GM04504 (cell line): Measurements from ENCODE around the gene DAPK2.

Experiments used
- DNase-seq: peaks from one replicate; pipeline ENCODE4 v3.0.0-alpha.2; 2012; ENCODE audit warnings: low read depth

Gene DAPK2

DNA sequence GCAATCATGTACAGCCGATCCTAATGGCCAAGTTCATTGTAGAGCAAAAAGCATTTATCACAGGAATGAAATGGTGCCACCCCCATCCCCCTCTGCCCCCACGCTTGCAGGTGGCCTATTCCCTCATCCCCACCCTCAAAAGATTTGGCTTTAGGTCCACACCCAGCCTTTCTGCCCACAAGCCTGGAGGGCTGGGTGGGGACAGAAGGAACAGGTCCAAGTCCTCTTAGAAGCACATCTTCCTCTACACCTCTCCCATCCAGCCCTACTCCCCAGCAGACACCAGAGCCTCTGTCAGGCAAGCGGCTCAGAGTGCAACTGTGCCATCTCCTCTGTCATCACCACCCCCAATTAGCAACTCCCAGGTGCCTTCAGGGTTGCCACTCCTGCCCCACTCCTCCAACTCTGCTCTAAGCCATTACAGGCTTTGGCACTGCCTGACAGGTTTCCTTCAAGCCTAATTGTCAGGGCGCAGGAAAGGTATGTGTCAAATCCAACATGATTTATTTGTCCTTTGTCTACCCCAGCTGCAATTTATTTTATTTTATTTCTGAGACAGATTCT, 49.4 kb downstream of the DAPK2 start:
- DNase-seq = no peak

DNA sequence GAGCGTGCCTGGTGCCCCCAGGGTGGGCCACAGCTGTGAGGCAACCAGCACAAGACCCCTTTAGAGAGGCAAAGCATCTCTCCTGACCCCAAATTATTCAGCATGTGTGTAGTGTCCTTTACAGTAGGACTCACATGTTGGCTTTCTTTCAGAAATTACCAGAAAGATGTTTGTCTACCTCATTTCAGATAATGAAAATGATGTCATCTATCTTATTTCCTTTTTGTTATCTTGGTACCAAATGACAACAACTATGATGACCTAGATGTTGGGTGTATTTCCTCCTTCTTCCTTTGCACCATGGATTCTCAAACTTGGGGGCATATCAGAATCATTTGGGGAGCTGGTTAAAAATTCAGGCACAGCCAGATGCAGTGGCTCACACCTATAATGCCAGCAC, 50.5 kb downstream of the DAPK2 start:
- no peak for DNase-seq

DNA sequence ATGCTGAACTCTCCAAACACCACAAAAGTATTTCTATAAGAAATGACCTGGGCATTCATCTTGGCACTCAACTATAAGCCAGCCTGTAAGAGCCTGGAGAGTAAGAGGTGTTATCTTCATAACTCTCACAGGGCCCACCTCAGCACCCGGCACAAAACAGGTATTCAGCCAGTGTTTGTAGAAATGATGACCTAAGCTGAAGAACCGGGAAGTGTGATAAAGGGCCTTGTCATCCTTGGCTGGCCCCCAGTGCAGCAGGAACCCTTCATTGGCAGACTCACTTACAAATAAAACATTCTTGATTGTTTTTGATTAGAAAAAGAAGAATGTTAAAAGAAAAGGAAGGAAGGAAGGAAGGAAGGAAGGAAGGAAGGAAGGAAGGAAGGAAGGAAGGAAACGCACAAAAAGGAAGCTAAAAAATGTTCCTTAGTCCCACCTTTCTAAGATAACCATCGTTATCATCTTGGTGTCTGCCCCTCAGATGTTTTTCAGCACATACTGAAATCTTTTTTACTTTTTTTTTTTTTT, 52.1 kb downstream of the DAPK2 start:
- DNase-seq = no peak

DNA sequence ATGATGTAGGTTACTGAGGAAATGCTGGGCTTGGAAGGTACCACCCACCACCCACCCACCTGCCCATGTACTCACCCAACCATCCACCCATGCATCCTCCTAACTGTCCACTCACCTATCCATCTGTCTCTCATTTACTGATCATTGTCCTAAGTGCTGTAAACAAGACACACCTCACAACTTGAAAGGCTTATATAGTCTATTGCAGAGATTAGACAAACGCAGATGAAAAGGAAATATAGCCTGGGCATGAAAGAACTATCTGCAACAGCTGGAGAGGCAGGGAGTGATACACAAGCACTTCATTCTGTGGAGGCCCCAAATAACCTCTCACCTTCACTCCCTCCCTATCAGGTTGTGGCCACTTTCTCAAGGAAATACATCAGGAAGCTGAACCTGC, 54.0 kb downstream of the DAPK2 start:
- no peak for DNase-seq

DNA sequence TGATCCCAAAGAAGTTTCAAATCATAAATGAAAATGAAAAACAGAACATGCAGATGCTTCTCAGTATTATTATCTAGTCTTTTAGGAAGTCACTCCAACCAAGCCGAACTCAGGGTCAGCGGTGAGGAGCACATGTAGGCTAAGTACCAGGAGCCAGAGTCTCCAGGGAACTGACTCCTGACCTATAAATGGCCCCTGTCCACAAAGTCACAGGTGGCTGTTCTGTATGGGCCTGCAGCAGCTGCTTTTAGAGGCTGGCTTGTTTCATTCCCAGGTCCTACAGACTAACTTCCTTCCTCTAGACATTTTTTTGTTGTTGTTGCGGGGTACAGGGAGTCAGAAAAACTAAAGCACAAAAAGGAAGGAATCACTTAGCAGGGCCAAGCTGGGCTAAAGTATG, 54.6 kb downstream of the DAPK2 start:
- DNase-seq = no peak

DNA sequence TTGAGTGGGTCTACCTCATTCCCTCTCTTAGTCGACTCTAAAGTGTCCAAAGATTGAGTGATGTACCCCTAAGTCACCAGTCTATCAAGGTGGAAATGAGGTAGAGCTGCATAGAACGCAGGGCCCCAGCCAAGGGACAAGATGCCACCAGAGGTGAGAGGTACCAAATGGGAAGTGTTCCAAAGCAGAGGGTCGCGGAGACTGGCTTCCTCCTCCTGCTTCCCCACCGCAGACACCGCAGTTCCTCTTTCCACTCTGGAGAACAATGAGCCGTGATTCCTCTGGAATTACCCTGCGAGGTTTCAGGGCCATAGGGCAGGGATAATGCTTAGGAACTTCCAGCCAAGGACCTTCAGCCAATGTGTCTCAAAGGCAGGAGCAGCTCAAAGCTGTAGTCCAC, 55.8 kb downstream of the DAPK2 start:
- no peak for DNase-seq

DNA sequence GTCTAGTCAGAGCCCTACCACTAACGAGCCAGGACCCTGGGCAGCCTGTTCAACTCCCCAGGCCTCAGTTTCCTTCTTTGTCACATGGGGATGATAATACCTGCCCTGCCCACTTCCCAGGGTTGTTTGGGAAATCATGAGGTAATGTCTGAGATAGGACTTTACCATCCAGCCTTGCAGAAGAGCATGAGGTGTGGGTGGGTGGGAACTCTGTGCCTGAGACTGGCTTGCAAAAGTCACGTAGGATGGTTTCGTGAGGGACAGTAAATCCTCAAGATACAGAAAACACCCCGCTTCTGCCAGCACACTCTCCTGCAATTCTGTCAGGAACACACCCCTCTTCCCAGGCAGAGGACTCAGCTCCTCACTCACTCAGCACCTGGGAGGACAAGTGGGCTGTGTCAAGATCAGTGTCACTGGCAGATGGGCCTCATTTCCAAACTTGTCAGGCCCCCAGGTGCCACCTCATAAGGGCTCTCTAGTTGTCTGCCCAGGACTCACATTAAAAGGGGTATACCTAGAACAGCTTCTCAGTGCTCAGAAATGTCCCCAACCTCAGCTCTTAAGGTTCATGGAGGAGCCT, 58.4 kb downstream of the DAPK2 start:
- DNase-seq = no peak

DNA sequence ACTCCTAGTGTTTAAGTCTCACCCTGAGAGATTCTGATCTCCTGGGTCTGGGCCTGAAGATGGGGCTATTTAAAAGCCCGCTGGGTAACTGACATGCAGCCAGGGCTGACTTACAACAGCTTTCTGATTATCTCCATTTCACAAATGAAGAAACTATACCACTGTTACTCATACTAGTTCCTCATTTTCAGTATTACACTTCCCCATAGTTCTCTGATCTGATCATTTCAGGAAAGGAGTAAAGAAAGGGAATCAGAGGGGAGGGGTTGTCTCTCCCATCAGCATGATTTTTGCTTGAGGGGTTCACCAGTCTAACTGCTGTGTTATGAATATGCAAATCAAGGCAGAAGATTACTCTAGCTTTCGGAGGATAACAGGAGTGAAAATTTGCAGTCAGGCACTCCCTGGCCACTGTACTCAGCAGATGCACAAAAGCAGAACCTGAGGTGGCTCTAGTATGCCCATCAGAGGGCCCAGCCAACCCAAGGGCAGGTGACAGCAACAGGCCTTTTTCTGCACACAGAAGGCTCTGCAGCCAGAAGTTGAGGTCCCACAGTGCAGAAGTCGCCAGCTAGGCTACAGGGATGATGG, 59.4 kb downstream of the DAPK2 start:
- DNase-seq = no peak

DNA sequence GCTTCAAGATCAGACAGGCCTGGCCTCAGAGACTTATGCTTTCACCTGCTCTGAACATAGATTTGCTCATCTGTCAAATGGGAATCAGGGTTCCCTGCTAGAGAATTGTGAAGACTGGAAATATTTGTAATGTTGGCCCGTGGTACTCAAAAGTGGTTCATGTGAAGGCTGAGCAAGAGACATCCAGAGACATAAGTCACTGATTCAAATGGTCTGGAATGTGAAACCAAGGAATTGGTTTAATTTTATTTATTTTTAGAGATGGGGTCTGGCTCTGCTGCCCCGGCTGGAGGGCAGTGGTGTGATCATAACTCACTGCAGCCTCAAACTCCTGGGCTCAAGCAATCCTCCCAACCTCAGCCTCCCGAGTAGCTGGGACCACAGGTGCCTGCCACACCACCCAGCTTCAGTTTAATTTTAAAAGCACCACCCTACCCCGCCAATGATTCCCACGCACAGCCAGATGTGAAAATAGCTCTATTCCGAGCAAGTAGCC, 60.1 kb downstream of the DAPK2 start:
- DNase-seq = no peak

DNA sequence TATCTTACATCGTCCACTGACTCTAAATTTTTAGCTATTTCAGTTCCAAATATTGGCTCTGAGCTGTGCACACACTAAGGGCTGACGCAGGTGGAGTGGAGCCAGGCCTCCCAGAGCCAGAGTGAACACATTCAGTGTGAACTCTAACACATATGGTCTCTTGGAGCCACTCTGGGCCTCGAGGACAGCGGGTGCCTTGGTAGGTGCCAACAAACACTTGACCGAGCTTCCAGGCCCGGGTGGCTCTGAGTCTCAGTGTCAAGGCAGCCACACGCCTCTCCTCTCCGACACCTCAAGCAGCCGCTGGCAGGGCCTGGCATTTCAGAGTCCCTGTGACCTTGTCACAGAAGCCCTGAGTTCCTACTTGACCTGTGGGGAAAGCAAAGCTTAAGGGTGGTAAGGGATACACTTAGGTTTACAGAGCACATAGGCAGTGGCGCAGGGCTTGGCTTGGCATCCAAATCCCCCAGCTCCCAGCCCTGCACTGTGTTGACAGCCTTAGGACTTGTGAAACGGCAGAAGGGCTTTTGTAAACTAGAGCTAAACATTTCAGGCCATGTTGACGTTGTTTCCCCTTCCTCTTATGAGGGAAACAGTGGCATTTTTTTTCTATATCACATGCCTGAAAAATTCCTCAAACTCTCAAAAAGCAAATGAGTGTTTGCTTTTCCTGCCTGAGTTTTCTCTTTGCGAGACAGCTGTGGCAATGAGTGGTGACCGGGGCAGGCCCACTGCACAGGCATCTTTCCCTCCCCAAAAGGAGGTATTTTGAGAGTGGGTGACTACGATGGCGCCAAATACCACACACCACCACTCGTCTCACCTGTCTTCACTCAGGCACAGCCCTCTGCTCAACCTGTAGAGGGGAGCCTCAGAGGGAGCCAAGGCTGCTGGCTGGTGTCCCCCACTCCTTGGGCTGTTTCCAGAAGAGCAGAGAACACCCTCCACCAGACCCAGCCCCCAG, 60.8 kb downstream of the DAPK2 start:
- no peak for DNase-seq

DNA sequence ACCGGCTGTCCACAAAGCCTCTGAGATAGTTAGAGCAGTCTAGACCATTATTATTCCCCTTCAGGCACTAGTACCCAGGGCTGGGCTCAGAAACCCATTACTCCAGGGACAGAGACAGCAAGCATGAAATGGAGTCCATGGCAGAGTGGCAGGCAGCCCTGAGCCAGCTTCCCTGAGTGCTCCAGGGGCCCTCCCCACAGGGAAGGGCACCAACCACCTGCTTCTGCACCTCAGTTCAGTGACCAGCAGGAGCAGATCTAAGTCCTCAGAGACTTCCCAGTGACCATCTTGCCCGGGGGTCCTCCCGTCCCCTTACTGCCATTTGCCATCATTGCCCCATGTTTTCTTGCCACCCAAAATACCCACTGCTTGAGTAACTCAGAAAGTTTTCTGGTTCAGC, 62.0 kb downstream of the DAPK2 start:
- DNase-seq = no peak

DNA sequence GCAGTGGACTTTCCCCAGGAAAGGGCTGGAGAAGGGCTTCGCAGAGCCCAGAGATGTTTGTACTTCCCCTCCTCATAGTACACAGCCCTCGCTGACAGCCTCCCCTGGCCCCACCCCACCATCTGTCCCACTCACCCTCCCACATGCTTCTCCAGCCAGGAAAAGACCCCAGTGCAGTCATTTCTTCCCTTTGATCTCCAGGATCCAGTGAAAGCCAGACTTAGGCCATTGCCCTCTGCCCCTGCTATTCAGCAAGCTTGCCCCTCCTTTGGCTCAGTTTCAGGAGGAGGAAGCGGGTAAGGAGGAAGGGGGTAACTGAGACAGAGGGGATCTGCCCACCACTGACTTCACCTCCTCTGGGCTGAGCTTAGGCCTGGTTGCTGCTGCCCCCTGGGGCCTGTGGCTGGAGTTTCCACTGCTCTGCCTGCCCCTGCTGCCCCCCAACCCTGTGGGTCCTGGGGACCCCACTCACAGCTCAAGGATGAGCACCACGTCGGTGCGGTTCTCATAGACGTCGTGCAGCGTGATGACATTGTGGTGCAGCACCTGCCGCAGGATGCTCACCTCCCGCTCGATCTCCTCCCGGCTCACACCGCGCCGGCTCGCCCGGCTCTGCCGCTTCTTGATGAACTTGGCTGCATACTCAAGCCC, 63.1 kb downstream of the DAPK2 start:
- DNase-seq = no peak

DNA sequence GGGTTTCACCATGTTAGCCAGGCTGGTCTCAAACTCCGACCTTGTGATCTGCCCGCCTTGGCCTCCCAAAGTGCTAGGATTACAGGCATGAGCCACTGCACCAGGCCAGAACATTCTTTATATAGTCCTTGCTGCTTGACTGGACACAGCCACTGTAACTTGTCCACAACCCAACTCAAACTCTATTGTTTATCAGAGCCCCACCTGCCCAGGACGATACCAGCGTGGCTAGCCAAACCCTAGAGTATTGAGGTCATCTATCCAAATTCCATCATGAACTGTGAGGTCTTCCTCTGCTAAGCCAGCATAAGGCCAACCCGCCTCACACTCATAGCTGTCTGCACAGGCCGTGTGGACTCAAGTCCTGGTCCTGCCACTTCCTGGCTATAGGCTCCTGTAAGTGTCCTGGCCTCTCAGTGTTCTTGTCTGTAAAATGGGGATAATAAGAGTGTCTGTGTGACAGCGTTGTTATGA, 63.9 kb downstream of the DAPK2 start:
- DNase-seq = no peak

DNA sequence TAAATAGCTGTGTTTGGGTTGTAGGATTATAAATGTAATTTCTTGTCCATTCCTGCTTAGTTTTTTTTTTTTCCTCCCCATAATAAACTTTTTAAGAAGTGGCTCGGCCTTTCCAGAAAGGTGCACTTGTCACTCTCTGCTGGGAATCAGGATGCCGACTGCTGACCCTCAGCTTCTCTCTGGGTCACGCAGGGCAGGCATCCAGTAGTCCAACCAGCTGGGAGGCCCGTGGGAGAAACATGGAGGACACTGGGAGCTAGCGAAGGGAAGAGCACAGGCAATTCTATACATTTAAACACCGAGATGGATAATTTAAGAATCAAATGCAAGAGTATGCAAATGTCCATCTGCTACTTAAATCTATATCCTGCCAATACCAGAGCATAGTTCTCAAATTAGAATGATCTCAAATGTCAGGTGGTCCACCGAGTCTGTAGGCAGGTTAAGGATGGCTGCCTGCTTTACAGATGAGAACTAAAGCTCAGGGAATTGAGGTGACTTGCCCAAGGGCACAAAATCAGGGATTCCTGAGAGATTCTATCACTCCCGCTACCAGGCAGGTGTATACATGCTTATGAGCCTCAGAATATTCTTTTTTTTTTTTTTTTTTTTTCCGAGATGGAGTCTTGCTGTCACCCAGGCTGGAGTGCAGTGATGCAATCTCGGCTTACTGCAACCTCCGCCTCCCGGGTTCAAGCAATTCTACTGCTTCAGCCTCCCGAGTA, 64.5 kb downstream of the DAPK2 start:
- DNase-seq = no peak

DNA sequence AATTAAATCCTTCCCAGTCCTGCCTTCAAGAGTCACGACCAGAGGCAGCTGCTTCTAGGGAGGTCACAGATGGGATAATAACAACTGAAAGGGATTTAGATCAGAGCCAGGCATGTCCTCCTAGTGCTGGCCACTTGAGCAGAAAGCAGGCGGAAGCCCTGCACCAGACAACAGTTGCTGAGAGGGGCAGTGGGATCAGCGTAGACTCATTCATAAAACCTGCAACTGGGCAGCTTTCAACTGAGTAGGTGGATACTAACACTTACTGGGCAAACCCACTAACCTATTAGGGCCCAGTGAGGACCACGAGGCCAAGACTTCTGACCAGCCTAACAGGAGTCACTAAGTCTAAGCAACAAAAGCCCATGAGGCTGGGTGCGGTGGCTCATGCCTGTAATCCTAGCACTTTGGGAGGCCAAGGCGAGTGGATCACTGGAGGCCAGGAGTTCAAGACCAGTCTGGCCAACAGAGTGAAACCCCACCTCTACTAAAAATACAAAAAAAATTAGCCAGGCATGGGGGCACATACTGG, 67.0 kb downstream of the DAPK2 start:
- no peak for DNase-seq

DNA sequence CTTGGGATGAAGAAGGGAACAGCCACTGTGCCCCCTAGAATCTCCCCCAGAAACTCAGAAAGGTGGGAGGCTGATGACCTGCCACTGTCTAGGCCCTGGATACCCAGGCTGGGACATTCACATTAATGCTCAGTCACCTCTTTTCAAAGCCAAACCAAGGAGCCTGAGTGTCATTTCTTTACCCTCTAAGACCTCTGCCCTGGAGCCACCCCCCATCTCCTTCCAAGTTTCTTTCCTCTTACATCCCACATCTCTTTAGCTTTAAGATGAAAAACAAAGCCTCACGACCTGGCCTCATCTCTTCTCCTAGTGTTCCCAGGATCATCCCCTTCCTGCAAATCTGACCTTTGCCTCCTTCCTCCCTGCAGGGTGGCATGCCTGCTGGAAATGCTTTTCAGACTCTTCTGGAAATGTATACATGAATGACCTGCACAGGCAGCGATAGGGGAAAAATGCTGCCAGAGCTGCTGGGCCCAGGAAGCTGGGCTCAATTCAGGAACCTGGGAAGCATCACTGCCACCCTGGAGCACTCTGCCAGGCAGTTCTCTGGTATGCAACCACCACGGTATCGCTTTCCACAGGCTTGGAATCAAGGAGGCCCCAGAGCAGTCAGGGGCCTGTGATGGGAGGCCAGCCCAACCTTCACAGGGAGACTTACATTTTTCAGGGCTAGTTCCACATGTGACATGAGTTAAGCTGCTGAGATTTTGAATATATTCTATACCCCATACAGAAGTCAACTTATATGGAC, 67.6 kb downstream of the DAPK2 start:
- DNase-seq = no peak

DNA sequence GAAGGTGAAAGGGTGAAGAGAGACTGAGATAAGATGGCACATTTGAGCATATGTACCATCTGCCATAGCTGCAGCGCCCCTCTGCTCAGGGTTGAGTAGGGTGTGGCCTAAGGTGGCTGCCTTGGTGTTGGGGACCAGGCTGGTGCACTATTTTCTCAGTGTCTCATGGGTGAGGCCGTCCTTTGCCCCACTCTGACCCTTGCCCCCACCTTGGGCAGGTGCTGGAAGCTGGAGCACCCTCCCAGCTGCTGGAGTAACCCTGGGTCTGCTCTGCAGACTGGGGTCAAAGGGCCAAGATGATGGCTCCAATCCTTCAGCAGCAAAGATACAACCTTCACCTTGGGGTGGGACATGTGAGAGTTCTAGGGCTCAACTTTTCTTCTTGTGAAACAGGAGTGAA, 69.2 kb downstream of the DAPK2 start:
- DNase-seq = no peak

DNA sequence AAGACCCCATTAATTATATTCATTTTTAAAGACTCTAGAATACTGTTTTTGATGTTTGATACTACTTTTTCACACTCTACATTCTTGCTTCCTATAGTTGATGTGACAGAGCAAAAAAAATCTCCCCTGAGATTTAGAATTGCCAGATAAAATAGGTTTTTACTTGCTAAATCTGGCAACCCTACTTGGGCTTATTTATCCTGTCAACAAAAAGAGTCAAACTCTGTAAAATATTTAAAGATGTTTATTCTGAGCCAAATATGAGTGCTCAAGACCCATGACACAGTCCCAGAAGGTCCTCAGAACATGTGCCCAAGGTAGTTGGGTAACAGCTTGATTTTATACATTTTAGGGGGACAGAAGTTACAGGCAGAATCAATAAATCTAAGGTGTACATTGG, 72.3 kb downstream of the DAPK2 start:
- no peak for DNase-seq

DNA sequence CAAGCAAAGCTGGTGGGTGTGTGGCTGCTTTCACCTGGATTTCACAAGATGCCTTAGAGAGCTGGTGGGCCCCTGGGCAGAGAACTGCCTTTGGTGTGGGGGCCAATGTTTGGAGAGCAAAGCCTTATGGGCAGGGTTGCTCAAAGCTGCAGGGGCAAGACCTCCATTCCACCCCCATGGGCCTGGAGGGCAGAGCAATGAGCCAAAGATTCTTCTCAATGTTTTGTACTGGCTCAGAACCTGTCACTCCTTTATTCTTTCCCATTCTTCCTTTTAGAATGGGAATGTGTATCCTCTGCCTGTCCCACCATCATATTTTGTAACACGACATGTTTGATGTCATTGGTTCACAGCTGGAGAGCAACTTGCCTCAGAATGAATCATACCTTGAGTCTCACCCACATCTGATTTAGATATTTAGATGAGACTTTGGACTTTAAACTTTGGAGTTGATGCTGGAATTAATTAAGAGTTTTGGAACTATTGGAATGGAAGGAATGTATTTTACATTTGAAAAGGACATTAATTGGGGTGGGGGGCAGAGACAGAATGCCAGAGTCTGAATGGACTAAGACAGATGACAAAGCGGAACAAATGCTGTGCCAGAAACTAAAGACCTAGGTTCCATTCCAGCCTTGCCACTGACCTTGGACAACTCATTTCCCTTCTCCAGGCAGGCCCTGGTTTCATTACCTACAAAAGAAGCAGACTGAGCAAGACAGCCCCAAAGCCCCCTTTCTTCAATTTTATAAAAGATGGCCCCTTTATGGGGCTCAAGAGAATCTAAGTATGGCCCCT, 72.9 kb downstream of the DAPK2 start:
- peak; percentile 88 for DNase-seq
